Endodermal cell (in vitro differentiated cells): ENCODE measurements around the gene TMCO1. TPM values are rescaled to one million over a fixed set of nuclear protein-coding genes. Genes with fewer than 3 reads are reported as not detected.

Experiments
- DNase-seq: peaks from one replicate; pipeline ENCODE4 v3.0.0-alpha.2; 2017
- H3K27ac ChIP-seq: 2 replicates; pipeline ENCODE4 v1.5.1; 2013; ENCODE audit warnings: mild to moderate bottlenecking, low read depth, low read length, moderate library complexity
- H3K27me3 ChIP-seq: 2 replicates; pipeline ENCODE4 v1.6.1; 2013; ENCODE audit warnings: mild to moderate bottlenecking, low read length, moderate library complexity; ENCODE audit not compliant: insufficient read depth, control insufficient read depth, poor library complexity, severe bottlenecking
- H3K36me3 ChIP-seq: 2 replicates; pipeline ENCODE4 v1.7.0; 2013; ENCODE audit warnings: mild to moderate bottlenecking, low read length, moderate library complexity; ENCODE audit not compliant: control insufficient read depth, insufficient read depth
- H3K4me1 ChIP-seq: one replicate; pipeline ENCODE4 v1.7.0; 2013; ENCODE audit warnings: low read length; ENCODE audit not compliant: control insufficient read depth, insufficient read depth
- H3K4me3 ChIP-seq: 2 replicates; pipeline ENCODE4 v1.5.1; 2013; ENCODE audit warnings: mild to moderate bottlenecking, low read length, moderate library complexity
- H3K9ac ChIP-seq: 2 replicates; pipeline ENCODE4 v1.6.1; 2013; ENCODE audit warnings: mild to moderate bottlenecking, low read length, moderate library complexity; ENCODE audit not compliant: poor library complexity, severe bottlenecking; ENCODE audit errors: extremely low read depth
- H3K9me3 ChIP-seq: 2 replicates; pipeline ENCODE4 v1.6.1; 2013; ENCODE audit warnings: mild to moderate bottlenecking, low read length, moderate library complexity; ENCODE audit not compliant: control insufficient read depth
- H3K27ac Mint-ChIP-seq: 2 replicates; pipeline ENCODE4 v1.8.0; 2020; ENCODE audit warnings: mixed read lengths
- H3K27me3 Mint-ChIP-seq: 2 replicates; pipeline ENCODE4 v1.8.0; 2021; ENCODE audit warnings: mild to moderate bottlenecking, mixed read lengths; ENCODE audit not compliant: insufficient read depth
- H3K36me3 Mint-ChIP-seq: 2 replicates; pipeline ENCODE4 v1.8.0; 2020; ENCODE audit warnings: low read depth, mixed read lengths
- H3K4me1 Mint-ChIP-seq: 2 replicates; pipeline ENCODE4 v1.8.0; 2020; ENCODE audit warnings: mixed read lengths
- H3K4me3 Mint-ChIP-seq: 2 replicates; pipeline ENCODE4 v1.8.0; 2020; ENCODE audit warnings: mild to moderate bottlenecking, moderate library complexity, mixed read lengths
- H3K9me3 Mint-ChIP-seq: 2 replicates; pipeline ENCODE4 v1.8.0; 2020; ENCODE audit warnings: mild to moderate bottlenecking, mixed read lengths
- WGBS, 2 experiments: methylation state at CpG; one replicate each; pipeline versions ENCODE4 v1.1.5 to v1.1.7; 2013; ENCODE audit warnings: missing lambda C conversion rate in 2 of 2, mixed read lengths in 1 of 2; ENCODE audit not compliant: insufficient coverage in 1 of 2, insufficient read length in 1 of 2; 5-methylcytosine and 5-hydroxymethylcytosine counted together
- total RNA-seq, 2 donors: library from RNA; stranded (reverse); fragmentation: NEBNext Ultra II Directional in 1 of 2; extraction: Animal tissue kit (Norgen Biotek cat#: 25700) in 1 of 2; gene quantifications; 2 replicates in 1 of 2; 3 replicates in 1 of 2; pipeline ENCODE4 v1.2.1, GENCODE V29; 2021
- TF ChIP-seq, protein P1 (sequence below): fragments of 200-600 bp; sonication (generic); conservative IDR thresholded peaks from 2 replicates; pipeline ENCODE4 v1.5.0; 2021; ENCODE audit warnings: antibody characterized with exemption, mild to moderate bottlenecking

TMCO1 gene
- total RNA-seq, 2 donors from 2014 or later, result 76.2 to 79.6 TPM

DNA sequence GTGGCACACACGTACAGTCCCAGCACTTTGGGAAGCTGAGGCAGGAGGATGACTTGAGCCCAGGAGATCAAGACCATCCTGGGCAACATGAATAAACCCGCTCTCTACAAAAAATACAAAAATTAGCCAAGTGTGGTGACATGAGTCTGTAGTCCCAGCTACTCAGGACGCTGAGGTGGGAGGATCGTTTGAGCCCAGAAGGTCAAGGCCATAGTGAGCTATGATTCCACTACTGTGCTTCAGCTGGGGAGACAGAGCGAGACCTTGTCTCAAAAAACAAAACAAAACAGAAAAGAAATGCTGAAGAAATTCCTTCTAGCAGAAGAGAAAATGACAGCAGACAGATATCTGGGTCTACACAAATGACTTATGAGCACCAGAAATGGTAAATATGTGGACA, 80.6 kb downstream of the TMCO1 start:
- Mint-ChIP-seq H3K4me3 (no peak overlapping the region), H3K4me1 (peaks cover 7% of the 10 kb centered on the region), H3K27ac (no peak overlapping the region), H3K9me3 (peaks cover 34% of the 10 kb centered on the region), H3K27me3 (no peaks in the 10 kb centered on the region), H3K36me3 (peaks cover 56% of the 10 kb centered on the region)
- Histone ChIP-seq H3K36me3 (peaks cover 31% of the 10 kb centered on the region), H3K27ac (no peak overlapping the region), H3K9ac (no peak overlapping the region), H3K4me1 (no peaks in the 10 kb centered on the region), H3K9me3 (peaks cover 21% of the 10 kb centered on the region), H3K27me3 (peaks cover 10% of the 10 kb centered on the region), H3K4me3 (no peak overlapping the region)
- TF ChIP-seq, protein P1, sequence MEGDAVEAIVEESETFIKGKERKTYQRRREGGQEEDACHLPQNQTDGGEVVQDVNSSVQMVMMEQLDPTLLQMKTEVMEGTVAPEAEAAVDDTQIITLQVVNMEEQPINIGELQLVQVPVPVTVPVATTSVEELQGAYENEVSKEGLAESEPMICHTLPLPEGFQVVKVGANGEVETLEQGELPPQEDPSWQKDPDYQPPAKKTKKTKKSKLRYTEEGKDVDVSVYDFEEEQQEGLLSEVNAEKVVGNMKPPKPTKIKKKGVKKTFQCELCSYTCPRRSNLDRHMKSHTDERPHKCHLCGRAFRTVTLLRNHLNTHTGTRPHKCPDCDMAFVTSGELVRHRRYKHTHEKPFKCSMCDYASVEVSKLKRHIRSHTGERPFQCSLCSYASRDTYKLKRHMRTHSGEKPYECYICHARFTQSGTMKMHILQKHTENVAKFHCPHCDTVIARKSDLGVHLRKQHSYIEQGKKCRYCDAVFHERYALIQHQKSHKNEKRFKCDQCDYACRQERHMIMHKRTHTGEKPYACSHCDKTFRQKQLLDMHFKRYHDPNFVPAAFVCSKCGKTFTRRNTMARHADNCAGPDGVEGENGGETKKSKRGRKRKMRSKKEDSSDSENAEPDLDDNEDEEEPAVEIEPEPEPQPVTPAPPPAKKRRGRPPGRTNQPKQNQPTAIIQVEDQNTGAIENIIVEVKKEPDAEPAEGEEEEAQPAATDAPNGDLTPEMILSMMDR, result no peak
- WGBS, 2 experiments, result 93 to 97% methylated on average over 4 to 5 of the region's 5 CpGs
- DNase-seq, result no peak

DNA sequence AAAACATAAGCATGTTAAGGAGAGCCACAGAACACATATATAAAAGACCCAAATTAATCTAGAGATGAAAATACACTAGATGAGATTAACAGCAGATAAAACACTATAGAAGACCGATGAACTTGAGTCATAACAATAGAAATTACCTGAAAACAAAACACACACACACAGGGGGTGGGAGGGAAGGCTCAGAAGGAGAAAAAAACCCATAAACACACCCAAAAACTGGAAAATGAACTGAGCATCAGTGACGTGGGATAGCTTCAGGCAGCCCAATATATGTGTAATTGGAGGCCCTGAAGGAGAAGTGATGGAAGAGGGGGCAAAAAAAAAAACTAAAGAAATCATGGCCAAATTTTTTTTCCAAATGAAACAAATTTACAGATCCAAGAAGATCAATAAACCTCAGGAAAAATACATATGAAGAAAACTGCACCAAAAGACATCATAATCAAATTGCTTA, 81.7 kb downstream of the TMCO1 start:
- peaks cover 40% of the 10 kb centered on the region for H3K36me3 ChIP-seq
- TF ChIP-seq, protein P1, result no peak
- no peak overlapping the region for H3K9ac ChIP-seq
- no peak overlapping the region for H3K27ac ChIP-seq
- Mint-ChIP-seq H3K4me3 (no peak overlapping the region), H3K27ac (no peak overlapping the region), H3K27me3 (no peaks in the 10 kb centered on the region), H3K4me1 (peaks cover 7% of the 10 kb centered on the region), H3K9me3 (peaks cover 26% of the 10 kb centered on the region), H3K36me3 (peaks cover 58% of the 10 kb centered on the region)
- WGBS, 2 experiments, result 92% methylated on average over 2 of the region's 2 CpGs; no CpG with 5 or more reads in 1 of the 2 experiments
- H3K9me3 ChIP-seq, result peaks cover 29% of the 10 kb centered on the region
- H3K27me3 ChIP-seq, result peaks cover 10% of the 10 kb centered on the region
- no peak for DNase-seq
- H3K4me3 ChIP-seq, result no peak overlapping the region
- H3K4me1 ChIP-seq, result no peaks in the 10 kb centered on the region

DNA sequence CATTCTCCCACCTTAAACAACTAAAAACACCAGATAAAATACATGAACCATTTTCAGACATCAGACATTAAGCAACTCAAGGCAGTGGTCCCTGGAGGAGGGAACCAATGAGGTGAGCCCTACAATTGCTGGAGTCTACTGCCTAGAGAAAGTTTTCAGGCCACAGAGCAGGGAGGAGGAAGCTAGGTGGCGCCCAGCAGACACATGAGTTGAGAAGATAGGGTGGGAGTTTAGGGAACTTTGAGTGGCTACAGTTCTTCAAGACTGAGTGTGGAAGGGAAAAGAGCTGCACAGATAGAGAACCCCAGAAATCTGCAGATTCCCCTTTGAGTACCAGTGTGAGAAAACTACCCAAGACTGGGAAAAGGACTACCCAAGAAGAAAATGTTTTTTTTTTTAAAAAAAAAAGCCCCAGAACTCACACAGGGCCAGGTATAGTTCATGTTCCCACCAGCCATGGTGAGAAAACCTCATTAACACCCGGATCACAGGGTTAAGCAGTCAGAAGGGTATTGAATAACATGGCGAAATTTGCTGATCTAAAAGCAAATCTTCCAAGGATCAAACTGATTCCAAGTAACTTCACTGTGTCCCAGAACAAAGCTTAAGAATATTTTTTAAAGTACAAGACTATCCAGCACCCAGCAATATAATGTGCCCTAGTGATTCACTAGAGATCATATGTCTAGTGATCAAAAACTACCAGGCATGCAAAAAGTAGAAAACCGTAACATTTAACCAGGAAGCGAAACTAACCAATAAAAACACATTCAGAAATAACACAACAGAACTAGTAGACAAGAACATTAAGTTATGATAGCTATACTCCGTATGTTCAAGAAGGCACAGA, 82.3 kb downstream of the TMCO1 start:
- peak; percentile 65 for DNase-seq
- Mint-ChIP-seq H3K36me3 (peaks cover 56% of the 10 kb centered on the region), H3K27me3 (no peaks in the 10 kb centered on the region), H3K27ac (no peak overlapping the region), H3K4me3 (no peak overlapping the region), H3K4me1 (peaks cover 9% of the 10 kb centered on the region), H3K9me3 (peaks cover 20% of the 10 kb centered on the region)
- Histone ChIP-seq H3K4me1 (no peaks in the 10 kb centered on the region), H3K36me3 (peaks cover 40% of the 10 kb centered on the region), H3K9me3 (peaks cover 30% of the 10 kb centered on the region), H3K27ac (no peak overlapping the region), H3K27me3 (peaks cover 10% of the 10 kb centered on the region), H3K4me3 (no peak overlapping the region), H3K9ac (no peak overlapping the region)
- 82 to 86% methylated on average over 2 to 6 of the region's 6 CpGs for WGBS, 2 experiments
- TF ChIP-seq, protein P1, result peak; percentile 65
